ENCODE measurements around the gene TMEM87A. TPM values are rescaled to one million over a fixed set of nuclear protein-coding genes. Genes with fewer than 3 reads are reported as not detected.

Gene TMEM87A
- total and polyA plus RNA-seq, 2 of the 4 experiments (the other 2 are of a cell fraction), result 16.6 to 45.3 TPM

DNA sequence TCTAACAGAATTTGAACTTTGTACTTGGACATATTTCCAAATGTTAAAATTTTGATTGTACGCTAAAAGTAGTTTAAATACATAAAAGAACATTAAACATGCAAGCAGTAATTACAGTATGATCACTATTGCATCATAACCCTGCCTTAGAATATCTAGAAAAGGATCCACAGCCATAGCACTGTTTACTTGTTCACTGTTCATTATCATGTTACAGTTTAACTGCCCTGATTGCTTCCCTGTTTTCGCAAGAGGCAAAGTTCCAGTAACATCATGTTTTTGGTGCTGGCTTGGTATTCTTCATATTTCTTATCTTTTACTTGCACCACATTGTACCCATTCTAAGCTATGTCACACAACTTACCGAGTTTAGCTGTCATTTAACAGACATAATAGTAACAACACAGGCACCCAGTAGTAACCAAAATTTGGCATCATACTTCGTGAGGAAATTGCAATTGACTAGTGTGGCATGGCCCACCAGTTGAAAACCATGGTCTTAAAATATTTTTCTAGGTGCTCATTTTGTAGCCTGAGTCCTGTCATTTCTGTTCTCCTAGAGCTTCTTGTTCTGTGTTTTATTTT, 13.3 kb upstream of the TMEM87A start:
- Histone ChIP-seq H3K9ac (ENCODE audit: low read depth, low read length) (no peak overlapping the region), H4K8ac (ENCODE audit: low read depth in 2 of 2, low read length in 2 of 2) (no peak overlapping the region; a peak in 1 of 4 replicates), H3K4ac (ENCODE audit: low read depth, low read length) (no peak overlapping the region; the same call in 1 of the 2 replicates), H2AFZ (replicated peaks; ENCODE audit: low read length, poor library complexity) (no peak overlapping the region), H3K79me1 (ENCODE audit: low read depth in 1 of 2, low read length in 2 of 2) (no peaks in the 10 kb centered on the region), H2AK9ac (replicated peaks; ENCODE audit: low read depth, low read length, poor library complexity) (no peak overlapping the region), H3K23ac (ENCODE audit: low read depth, low read length) (no peak overlapping the region), H3K4me2 (ENCODE audit: low read depth, low read length) (peak overlapping the region; percentile 55; the same call in 1 of the 2 replicates), H4K91ac (ENCODE audit: insufficient read depth, low read depth, low read length) (no peak overlapping the region), H3K56ac (ENCODE audit: extremely low read depth, insufficient read depth, low read length) (no peak overlapping the region), H3K36me3 (ENCODE audit: control insufficient read depth, insufficient read depth, low read length) (peaks cover 5% of the 10 kb centered on the region), H3K18ac (ENCODE audit: low read depth, low read length) (peak overlapping the region; percentile 31; the same call in 1 of the 2 replicates), H4K5ac (ENCODE audit: low read depth, low read length) (no peak overlapping the region; the same call in 1 of the 2 replicates), H3K4me1 (ENCODE audit: control insufficient read depth, insufficient read depth, low read length) (peaks cover 3% of the 10 kb centered on the region; the same call in 1 of the 2 replicates), H3K27ac (ENCODE audit: insufficient read depth, low read length) (no peak overlapping the region), H2BK120ac (ENCODE audit: low read depth, low read length) (no peak overlapping the region), H2BK15ac (ENCODE audit: low read depth, low read length) (no peak overlapping the region), H3K14ac (replicated peaks; ENCODE audit: low read depth, low read length) (peak overlapping the region; percentile 6), H3K9me3 (ENCODE audit: control insufficient read depth, insufficient read depth, low read length) (no peaks in the 10 kb centered on the region), H3K27me3 (ENCODE audit: control insufficient read depth, insufficient read depth, low read length) (no peaks in the 10 kb centered on the region), H2BK20ac (ENCODE audit: low read depth, low read length) (no peak overlapping the region), H3K4me3 (ENCODE audit: insufficient read depth, low read depth, low read length) (no peak overlapping the region), H4K20me1 (ENCODE audit: insufficient read depth, low read length) (no peaks in the 10 kb centered on the region), H3K9me1 (ENCODE audit: insufficient read depth, low read length) (0 out of 2 replicates have a peak, but pooled peaks cover 5% of the 10 kb centered on the region), H2BK5ac (ENCODE audit: low read depth, low read length, poor library complexity, severe bottlenecking) (peak overlapping the region; percentile 32), H2AK5ac (ENCODE audit: low read depth, low read length) (no peak overlapping the region)
- 60% methylated on average over 1 of the region's 4 CpGs; no CpG with 5 or more reads in 1 of the 2 experiments for WGBS, 2 experiments (ENCODE audit: extremely low coverage in 2 of 2, insufficient read length in 1 of 2)
- TF ChIP-seq, protein P1, sequence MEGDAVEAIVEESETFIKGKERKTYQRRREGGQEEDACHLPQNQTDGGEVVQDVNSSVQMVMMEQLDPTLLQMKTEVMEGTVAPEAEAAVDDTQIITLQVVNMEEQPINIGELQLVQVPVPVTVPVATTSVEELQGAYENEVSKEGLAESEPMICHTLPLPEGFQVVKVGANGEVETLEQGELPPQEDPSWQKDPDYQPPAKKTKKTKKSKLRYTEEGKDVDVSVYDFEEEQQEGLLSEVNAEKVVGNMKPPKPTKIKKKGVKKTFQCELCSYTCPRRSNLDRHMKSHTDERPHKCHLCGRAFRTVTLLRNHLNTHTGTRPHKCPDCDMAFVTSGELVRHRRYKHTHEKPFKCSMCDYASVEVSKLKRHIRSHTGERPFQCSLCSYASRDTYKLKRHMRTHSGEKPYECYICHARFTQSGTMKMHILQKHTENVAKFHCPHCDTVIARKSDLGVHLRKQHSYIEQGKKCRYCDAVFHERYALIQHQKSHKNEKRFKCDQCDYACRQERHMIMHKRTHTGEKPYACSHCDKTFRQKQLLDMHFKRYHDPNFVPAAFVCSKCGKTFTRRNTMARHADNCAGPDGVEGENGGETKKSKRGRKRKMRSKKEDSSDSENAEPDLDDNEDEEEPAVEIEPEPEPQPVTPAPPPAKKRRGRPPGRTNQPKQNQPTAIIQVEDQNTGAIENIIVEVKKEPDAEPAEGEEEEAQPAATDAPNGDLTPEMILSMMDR (conservative IDR thresholded peaks at IDR 0.05; ENCODE audit: low read depth, low read length), result no peak
- TF ChIP-seq, protein P2, sequence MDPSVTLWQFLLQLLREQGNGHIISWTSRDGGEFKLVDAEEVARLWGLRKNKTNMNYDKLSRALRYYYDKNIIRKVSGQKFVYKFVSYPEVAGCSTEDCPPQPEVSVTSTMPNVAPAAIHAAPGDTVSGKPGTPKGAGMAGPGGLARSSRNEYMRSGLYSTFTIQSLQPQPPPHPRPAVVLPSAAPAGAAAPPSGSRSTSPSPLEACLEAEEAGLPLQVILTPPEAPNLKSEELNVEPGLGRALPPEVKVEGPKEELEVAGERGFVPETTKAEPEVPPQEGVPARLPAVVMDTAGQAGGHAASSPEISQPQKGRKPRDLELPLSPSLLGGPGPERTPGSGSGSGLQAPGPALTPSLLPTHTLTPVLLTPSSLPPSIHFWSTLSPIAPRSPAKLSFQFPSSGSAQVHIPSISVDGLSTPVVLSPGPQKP (IDR thresholded peaks at IDR 0.05; ENCODE audit: borderline replicate concordance, low read depth, low read length), result no peak
- TF ChIP-seq CHD1 (IDR thresholded peaks at IDR 0.05; ENCODE audit: low read depth, low read length), result no peak
- peak; percentile 95 for TF ChIP-seq CEBPB (IDR thresholded peaks at IDR 0.05; ENCODE audit: low read depth, low read length)
- TF ChIP-seq, protein P3, sequence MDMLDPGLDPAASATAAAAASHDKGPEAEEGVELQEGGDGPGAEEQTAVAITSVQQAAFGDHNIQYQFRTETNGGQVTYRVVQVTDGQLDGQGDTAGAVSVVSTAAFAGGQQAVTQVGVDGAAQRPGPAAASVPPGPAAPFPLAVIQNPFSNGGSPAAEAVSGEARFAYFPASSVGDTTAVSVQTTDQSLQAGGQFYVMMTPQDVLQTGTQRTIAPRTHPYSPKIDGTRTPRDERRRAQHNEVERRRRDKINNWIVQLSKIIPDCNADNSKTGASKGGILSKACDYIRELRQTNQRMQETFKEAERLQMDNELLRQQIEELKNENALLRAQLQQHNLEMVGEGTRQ (IDR thresholded peaks at IDR 0.05; ENCODE audit: low read depth, low read length), result no peak
- intact Hi-C loops (cut with micrococcal nuclease) (no loop called here), dilution Hi-C loops (cut with HindIII; ENCODE audit: low sequenced_read_pairs, unreplicated experiment) (no loop called here), in situ Hi-C loops (cut with MboI; ENCODE audit: low sequenced_read_pairs) (no loop called here)
- BruUV-seq (replicated peaks), result no TSS peak
- CTCF ChIA-PET, result interaction anchor here (0.6 kb wide), 1 partner anchor 1763 kb away, joined by 3 read pairs; no protein-coding TSS in a partner anchor
- peak; percentile 79 for ATAC-seq (ENCODE audit: low read depth)
- peak; percentile 60 for DNase-seq
- POLR2A ChIA-PET (ENCODE audit: unreplicated experiment), result no interaction called here

Data from IMR-90 (cell line).